ENCODE data around the gene RASGRF1.
A peak's percentile ranks its signal among the peaks of the same experiment; 100 is the strongest.

The RASGRF1 gene

GRCh38 chr15:78931439-78932257, 158.9 kb downstream of the RASGRF1 start:
- Histone ChIP-seq H3K36me3 (ENCODE audit: control insufficient read depth in 2 of 2, insufficient read depth in 1 of 2, low read length in 2 of 2) (peaks cover 0 to 46% of the 10 kb centered on the region in 2 experiments; a peak in 1 of 3 replicates), H3K4me1 (ENCODE audit: control insufficient read depth, insufficient read depth, low read length) (no peaks in the 10 kb centered on the region; the same call in 1 of the 2 replicates), H3K9me3 (ENCODE audit: control insufficient read depth, insufficient read depth, low read depth, low read length) (no peaks in the 10 kb centered on the region), H3K27ac (ENCODE audit: extremely low read depth, low read depth, low read length) (no peak overlapping the region), H3K4me3 (ENCODE audit: low read depth, low read length) (no peak overlapping the region)
- TF ChIP-seq ZNF510 (tag by site-specific recombination; IDR thresholded peaks at IDR 0.05; ENCODE audit: insufficient replicate concordance) (no peak), ZFP69B (tag by site-specific recombination; IDR thresholded peaks at IDR 0.05) (no peak), ZNF624 (tag by site-specific recombination; IDR thresholded peaks at IDR 0.05) (no peak)
- CTCF ChIA-PET: interaction anchor here (0.8 to 0.9 kb wide), 2 partner anchors 11 to 48 kb away, joined by 3 read pairs; no protein-coding TSS in a partner anchor
- POLR2A ChIA-PET: no interaction called here

- Histone ChIP-seq H3K4me3 (ENCODE audit: low read depth, low read length) (no peak overlapping the region), H3K9me3 (ENCODE audit: control insufficient read depth, insufficient read depth, low read depth, low read length) (no peaks in the 10 kb centered on the region), H3K36me3 (ENCODE audit: control insufficient read depth in 2 of 2, insufficient read depth in 1 of 2, low read length in 2 of 2) (peaks cover 0 to 55% of the 10 kb centered on the region in 2 experiments; a peak in 1 of 3 replicates), H3K4me1 (ENCODE audit: control insufficient read depth, insufficient read depth, low read length) (no peaks in the 10 kb centered on the region; the same call in 1 of the 2 replicates), H3K27ac (ENCODE audit: extremely low read depth, low read depth, low read length) (no peak overlapping the region)
- POLR2A ChIA-PET: no interaction called here
- peak; percentile 28; the same call in 1 of the 2 replicates for TF ChIP-seq ZNF366 (tag by site-specific recombination; conservative IDR thresholded peaks at IDR 0.05)
- peak; percentile 79 for TF ChIP-seq ZNF449 (tag by site-specific recombination; IDR thresholded peaks at IDR 0.05)
- 0 out of 2 replicates have a peak, but pooled peaks have one; percentile 16 for TF ChIP-seq ZBTB17 (tag by site-specific recombination; IDR thresholded peaks at IDR 0.05)
- TF ChIP-seq ZNF629 (tag by site-specific recombination; IDR thresholded peaks at IDR 0.05): no peak
- TF ChIP-seq ZNF623 (tag by site-specific recombination; IDR thresholded peaks at IDR 0.05): 0 out of 2 replicates have a peak, but pooled peaks have one; percentile 14
- no peak for TF ChIP-seq EGR2 (tag by site-specific recombination; IDR thresholded peaks at IDR 0.05; ENCODE audit: low read depth)
- peak; percentile 21; the same call in 1 of the 2 replicates for TF ChIP-seq GLIS1 (tag by site-specific recombination; IDR thresholded peaks at IDR 0.05)
- TF ChIP-seq ZNF660 (tag by site-specific recombination; IDR thresholded peaks at IDR 0.05): no peak
- no peak for TF ChIP-seq ZNF175 (tag by site-specific recombination; IDR thresholded peaks at IDR 0.05)
- TF ChIP-seq SCRT2 (tag by site-specific recombination; IDR thresholded peaks at IDR 0.05): 0 out of 2 replicates have a peak, but pooled peaks have one; percentile 11
- CTCF ChIA-PET: interaction anchor here (0.6 to 1.2 kb wide), 5 partner anchors 10 to 484 kb away, joined by 3 to 5 read pairs (median 3); no protein-coding TSS in a partner anchor
Observed at GRCh38 chr15:78930577-78931388, 159.8 kb downstream of the RASGRF1 start.

DNA sequence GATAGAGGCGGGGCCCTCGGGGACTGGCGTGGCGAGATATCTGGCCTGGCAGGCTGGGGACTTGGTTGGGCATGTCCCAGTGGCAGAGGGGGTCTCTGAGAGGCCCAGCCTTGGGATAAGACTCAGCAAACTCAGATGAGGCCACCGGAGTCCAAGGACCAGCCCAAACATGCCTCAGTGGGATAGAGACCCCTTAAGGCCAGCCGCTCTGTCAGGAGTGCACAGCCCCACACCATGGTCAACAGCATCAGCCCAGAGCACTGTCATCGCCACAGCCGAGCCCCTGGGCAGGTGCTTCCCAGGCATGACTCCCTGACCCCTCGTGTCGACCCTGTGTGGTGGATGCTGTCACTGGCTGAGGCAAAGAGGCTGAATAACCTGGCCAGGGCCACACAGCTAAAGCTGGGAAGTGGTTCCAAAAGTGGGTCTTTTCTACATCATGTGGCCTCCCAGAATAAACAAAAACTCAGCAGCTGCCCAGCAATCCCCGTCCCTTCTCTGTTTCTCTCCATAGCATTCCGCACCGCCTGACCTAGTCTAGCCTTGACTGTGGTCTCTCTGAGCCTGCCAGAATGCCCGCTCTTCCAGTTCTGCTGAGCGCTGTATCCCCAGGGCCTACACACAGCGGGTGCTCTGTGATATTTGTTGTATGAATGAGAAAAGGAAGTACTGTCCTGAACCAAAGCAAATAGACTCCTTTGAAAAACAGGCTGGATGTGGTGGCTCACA, 160.9 kb downstream of the RASGRF1 start:
- ChIA-PET POLR2A (no interaction called here), CTCF (interaction anchor here (0.6 to 1.2 kb wide), 2 partner anchors 22 to 69 kb away, joined by 3 to 5 read pairs; no protein-coding TSS in a partner anchor)
- Histone ChIP-seq H3K27ac (ENCODE audit: extremely low read depth, low read depth, low read length) (no peak overlapping the region), H3K4me1 (ENCODE audit: control insufficient read depth, insufficient read depth, low read length) (no peaks in the 10 kb centered on the region; the same call in 1 of the 2 replicates), H3K36me3 (ENCODE audit: control insufficient read depth in 2 of 2, insufficient read depth in 1 of 2, low read length in 2 of 2) (peaks cover 0 to 56% of the 10 kb centered on the region in 2 experiments; a peak in 1 of 3 replicates), H3K4me3 (ENCODE audit: low read depth, low read length) (no peak overlapping the region), H3K9me3 (ENCODE audit: control insufficient read depth, insufficient read depth, low read depth, low read length) (no peaks in the 10 kb centered on the region)
- TF ChIP-seq, protein P1, sequence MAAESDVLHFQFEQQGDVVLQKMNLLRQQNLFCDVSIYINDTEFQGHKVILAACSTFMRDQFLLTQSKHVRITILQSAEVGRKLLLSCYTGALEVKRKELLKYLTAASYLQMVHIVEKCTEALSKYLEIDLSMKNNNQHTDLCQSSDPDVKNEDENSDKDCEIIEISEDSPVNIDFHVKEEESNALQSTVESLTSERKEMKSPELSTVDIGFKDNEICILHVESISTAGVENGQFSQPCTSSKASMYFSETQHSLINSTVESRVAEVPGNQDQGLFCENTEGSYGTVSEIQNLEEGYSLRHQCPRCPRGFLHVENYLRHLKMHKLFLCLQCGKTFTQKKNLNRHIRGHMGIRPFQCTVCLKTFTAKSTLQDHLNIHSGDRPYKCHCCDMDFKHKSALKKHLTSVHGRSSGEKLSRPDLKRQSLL (tag by site-specific recombination; IDR thresholded peaks at IDR 0.05): no peak
- no peak for TF ChIP-seq BCL11A (tag by site-specific recombination; IDR thresholded peaks at IDR 0.05; ENCODE audit: low read depth)
- no peak for TF ChIP-seq ZNF175 (tag by site-specific recombination; IDR thresholded peaks at IDR 0.05)
- no peak for TF ChIP-seq ZNF341 (tag by site-specific recombination; IDR thresholded peaks at IDR 0.05; ENCODE audit: low read depth)
- no peak for TF ChIP-seq ZNF239 (tag by site-specific recombination; IDR thresholded peaks at IDR 0.05)
- TF ChIP-seq ZNF394 (tag by site-specific recombination; IDR thresholded peaks at IDR 0.05; ENCODE audit: borderline replicate concordance): no peak
- no peak for TF ChIP-seq ZNF473 (tag by site-specific recombination; IDR thresholded peaks at IDR 0.05)
- no peak for TF ChIP-seq ZNF449 (tag by site-specific recombination; IDR thresholded peaks at IDR 0.05)
- no peak for TF ChIP-seq ZNF132 (tag by site-specific recombination; IDR thresholded peaks at IDR 0.05; ENCODE audit: borderline replicate concordance)
- no peak for TF ChIP-seq ZNF704 (tag by site-specific recombination; IDR thresholded peaks at IDR 0.05)

All from HEK293 (cell line).